Uterus (tissue), 2 donors: Measurements from ENCODE around the gene SH3BGRL2.

Experiments
- POLR2A ChIP-seq, 2 donors: fragments of 450-650 bp; IDR thresholded peaks; one replicate each; pipeline ENCODE4 v1.6.1; 2016; ENCODE audit warnings: antibody characterized with exemption in 2 of 2, mild to moderate bottlenecking in 1 of 2, moderate library complexity in 1 of 2
- TF ChIP-seq, protein P1 (sequence below), 4 experiments: fragments of 200-600 bp in 2 of 4; fragments of 450-650 bp in 2 of 4; sonication (generic) in 2 of 4; IDR thresholded peaks; one replicate each; pipeline ENCODE4 v1.5.1; 2016 to 2019; ENCODE audit warnings: antibody characterized with exemption in 4 of 4, mild to moderate bottlenecking in 2 of 4, moderate library complexity in 1 of 4

DNA sequence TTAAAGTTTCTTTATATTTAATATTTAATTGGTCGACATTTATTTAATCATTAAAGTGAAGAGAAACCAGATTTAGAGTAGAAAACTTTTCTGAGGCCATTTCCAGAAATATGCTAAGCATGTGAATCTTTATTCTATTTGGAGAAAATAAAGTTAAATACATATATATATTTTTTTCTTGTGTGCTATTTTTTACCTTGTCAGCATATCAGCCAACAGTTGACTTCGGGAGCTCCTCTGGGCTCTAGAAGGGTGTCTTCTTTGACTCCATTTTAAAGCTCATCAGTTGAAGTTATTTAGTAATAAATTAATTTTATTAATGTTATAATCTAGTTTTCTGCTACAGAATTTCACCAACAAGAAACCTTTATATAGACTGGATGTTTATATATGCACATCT is 73.1 kb downstream of the SH3BGRL2 start:
- TF ChIP-seq, protein P1, sequence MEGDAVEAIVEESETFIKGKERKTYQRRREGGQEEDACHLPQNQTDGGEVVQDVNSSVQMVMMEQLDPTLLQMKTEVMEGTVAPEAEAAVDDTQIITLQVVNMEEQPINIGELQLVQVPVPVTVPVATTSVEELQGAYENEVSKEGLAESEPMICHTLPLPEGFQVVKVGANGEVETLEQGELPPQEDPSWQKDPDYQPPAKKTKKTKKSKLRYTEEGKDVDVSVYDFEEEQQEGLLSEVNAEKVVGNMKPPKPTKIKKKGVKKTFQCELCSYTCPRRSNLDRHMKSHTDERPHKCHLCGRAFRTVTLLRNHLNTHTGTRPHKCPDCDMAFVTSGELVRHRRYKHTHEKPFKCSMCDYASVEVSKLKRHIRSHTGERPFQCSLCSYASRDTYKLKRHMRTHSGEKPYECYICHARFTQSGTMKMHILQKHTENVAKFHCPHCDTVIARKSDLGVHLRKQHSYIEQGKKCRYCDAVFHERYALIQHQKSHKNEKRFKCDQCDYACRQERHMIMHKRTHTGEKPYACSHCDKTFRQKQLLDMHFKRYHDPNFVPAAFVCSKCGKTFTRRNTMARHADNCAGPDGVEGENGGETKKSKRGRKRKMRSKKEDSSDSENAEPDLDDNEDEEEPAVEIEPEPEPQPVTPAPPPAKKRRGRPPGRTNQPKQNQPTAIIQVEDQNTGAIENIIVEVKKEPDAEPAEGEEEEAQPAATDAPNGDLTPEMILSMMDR (IDR thresholded peaks at IDR 0.05), result no peak
- TF ChIP-seq POLR2A (IDR thresholded peaks at IDR 0.05), result no peak
